Coronary artery (tissue), 2 donors: ENCODE data around the gene SMG5.

ENCODE experiments used
- DNase-seq: peaks from one replicate; pipeline ENCODE4 v3.0.0-alpha.2; 2017; ENCODE audit warnings: low spot score
- H3K27ac ChIP-seq, 2 donors: fragments of 200-600 bp; sonication (generic); one replicate each; pipeline ENCODE4 v1.5.1; 2016 to 2019
- H3K4me3 ChIP-seq: fragments of 200-600 bp; sonication (generic); 2 replicates; pipeline ENCODE4 v1.5.1; 2016; ENCODE audit warnings: mild to moderate bottlenecking, moderate library complexity
- TF ChIP-seq, protein P1 (sequence below): fragments of 200-600 bp; sonication (generic); IDR thresholded peaks from one replicate; pipeline ENCODE4 v1.5.1; 2019; ENCODE audit warnings: antibody characterized with exemption

SMG5 gene

DNA sequence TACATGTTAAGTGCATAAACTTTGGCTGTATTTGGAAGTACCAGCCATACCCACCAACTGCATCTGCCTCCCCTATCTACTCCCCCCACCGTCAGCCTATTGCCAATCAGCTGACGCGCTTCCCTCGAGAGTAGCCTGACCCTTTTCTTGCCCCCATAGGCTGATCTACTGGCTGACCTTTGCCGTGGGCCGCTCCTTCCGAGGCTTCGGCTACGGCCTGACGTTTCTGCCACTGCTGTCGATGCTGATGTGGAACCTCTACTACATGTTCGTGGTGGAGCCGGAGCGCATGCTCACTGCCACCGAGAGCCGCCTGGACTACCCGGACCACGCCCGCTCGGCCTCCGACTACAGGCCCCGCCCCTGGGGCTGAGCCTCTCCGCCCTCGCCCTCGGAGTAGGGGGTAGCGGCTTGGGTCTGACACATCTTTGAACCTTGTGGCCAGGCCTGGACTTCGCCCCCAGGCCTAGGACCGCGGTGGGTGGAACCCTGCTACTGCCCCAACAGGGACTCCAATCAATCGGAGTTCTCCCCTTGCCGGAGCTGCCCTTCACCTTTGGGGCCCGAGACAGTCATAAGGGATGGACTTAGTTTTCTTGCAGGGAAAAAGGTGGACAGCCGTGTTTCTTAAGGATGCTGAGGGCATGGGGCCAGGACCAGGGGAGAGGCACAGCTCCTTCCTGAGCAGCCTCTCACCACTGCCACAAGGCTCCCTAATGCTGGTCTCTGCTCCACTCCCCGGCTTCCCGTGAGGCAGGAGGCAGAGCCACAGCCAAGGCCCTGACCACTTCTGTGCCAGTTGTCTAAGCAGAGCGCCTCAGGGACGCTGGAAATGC lies 8.8 kb upstream of the SMG5 start:
- Histone ChIP-seq H3K27ac (peak overlapping the region; percentile 57 to 93), H3K4me3 (peak overlapping the region; percentile 71)
- TF ChIP-seq, protein P1, sequence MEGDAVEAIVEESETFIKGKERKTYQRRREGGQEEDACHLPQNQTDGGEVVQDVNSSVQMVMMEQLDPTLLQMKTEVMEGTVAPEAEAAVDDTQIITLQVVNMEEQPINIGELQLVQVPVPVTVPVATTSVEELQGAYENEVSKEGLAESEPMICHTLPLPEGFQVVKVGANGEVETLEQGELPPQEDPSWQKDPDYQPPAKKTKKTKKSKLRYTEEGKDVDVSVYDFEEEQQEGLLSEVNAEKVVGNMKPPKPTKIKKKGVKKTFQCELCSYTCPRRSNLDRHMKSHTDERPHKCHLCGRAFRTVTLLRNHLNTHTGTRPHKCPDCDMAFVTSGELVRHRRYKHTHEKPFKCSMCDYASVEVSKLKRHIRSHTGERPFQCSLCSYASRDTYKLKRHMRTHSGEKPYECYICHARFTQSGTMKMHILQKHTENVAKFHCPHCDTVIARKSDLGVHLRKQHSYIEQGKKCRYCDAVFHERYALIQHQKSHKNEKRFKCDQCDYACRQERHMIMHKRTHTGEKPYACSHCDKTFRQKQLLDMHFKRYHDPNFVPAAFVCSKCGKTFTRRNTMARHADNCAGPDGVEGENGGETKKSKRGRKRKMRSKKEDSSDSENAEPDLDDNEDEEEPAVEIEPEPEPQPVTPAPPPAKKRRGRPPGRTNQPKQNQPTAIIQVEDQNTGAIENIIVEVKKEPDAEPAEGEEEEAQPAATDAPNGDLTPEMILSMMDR: no peak
- peak; percentile 94 for DNase-seq

DNA sequence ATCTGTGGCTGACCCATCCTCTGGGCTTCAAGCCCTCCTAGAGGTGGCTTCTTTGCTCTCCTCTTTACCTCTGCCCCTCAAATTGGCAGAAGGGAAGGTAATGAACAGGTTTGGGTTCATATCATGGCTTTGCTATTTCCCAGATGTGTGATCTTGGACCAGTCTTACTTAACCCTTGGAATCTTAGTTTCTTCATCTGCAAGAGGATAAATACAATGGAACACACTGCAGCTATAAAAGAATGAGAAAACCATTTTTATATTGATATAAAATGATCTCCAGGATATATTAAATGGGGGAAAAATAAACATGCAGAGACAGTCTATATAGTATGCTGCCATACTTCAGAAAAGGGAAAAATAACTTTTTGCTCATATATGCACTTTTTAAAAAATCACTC lies 7.2 kb upstream of the SMG5 start:
- TF ChIP-seq, protein P1: no peak
- DNase-seq: no peak
- Histone ChIP-seq H3K4me3 (no peak overlapping the region), H3K27ac (no peak overlapping the region)

DNA sequence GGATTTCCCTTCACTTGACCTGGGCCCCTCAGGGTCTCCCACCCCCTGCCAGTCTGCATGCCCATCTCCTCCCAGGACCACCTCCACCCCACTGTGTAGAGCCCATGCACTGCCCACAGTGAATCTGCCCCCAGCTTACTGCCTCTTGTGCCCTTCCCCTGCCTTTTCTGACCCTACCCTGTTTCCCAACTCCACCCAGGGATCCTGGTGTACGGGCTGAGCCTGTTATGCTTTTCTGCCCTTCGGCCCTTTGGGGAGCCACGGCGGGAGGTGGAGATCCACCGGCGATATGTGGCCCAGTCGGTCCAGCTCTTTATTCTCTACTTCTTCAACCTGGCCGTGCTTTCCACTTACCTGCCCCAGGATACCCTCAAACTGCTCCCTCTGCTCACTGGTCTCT lies 3.4 kb upstream of the SMG5 start:
- no peak overlapping the region for H3K4me3 ChIP-seq
- no peak overlapping the region for H3K27ac ChIP-seq
- no peak for DNase-seq
- TF ChIP-seq, protein P1: no peak

DNA sequence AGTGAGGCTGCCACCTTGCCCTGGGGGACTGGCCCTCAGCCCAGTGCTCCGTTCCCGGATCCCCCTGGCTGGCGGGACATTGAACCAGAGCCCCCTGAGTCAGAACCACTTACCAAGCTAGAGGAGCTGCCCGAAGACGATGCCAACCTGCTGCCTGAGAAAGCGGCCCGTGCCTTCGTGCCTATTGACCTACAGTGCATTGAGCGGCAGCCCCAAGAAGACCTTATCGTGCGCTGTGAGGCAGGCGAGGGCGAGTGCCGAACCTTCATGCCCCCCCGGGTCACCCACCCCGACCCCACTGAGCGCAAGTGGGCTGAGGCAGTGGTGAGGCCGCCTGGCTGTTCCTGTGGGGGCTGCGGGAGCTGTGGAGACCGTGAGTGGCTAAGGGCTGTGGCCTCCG lies 2.8 kb upstream of the SMG5 start:
- TF ChIP-seq, protein P1: no peak
- DNase-seq: no peak
- Histone ChIP-seq H3K4me3 (no peak overlapping the region), H3K27ac (no peak overlapping the region)

DNA sequence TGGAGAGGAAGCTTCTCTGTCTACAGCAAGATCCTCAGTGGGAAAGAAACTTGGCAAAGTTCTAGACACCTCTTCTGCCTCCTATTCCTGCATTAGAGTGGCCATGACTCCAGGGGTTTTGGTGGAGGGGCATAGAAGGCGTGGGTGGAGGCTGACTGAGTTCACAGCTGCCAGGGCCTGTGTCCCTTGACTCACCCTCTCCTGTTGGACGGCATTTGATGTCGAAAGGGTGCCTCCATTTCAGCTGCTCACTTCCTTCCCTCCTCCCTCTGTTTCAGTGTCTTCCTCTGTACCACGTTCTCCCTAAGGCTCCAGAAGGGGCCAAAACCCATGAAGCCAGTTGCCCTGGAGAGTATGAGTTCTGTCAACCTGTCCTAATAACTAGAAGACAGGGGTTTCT lies 2.1 kb upstream of the SMG5 start:
- no peak for DNase-seq
- TF ChIP-seq, protein P1: no peak
- H3K4me3 ChIP-seq: no peak overlapping the region

DNA sequence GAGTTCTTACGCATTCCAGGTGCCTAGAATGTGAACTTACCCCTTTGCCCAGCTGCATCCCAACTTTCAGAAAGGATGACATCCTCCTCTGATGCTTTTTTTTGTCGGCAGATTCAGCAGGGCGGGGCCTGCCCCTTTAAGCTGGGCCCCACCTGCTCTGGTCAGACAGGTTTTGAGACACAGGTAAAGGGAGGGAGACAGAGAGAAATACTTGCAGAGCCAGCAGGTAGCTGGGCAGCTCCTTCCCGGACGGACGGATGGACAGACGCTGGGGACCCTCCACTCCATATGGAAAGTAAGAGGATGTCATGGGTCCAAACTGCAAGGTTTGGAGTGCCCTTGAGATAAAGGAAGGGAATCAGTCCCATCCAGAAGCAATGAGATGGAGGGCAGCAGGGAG lies 1.5 kb upstream of the SMG5 start, which contains the start of gene TMEM79:
Gene TMEM79 (plus strand): TSS at position 214 of the 400 bp plus-strand sequence. CDS start 902 bp downstream, outside the sequence.
- TF ChIP-seq, protein P1: no peak
- DNase-seq: no peak
- Histone ChIP-seq H3K4me3 (peak within 1 kb of the TSS; percentile 89), H3K27ac (peak within 1 kb of the TSS in 1 of 2 donors; percentile 90)

More for the DNA sequence above, 2.1 kb upstream of the SMG5 start:
- no peak overlapping the region for H3K27ac ChIP-seq

DNA sequence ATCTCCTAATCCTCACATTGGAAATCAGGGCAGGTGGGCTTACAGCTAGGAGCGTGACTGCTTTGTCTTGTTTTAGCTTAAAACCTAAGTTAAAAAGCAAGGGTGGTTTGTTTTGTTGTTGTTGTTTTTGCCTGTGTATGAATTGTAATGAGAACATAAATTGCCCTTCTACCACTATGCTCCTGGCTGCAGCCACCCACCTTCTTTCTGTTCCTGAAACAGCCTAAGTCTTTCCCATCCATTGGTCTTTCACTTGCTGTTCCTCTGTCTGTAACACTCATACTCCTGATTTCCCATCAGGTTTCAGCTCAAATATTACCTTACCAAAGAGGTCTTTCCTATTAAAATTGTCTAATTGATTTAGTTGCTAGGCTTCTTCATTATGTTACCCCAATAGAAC lies 896 bp upstream of the SMG5 start:
- TF ChIP-seq, protein P1: no peak
- Histone ChIP-seq H3K27ac (no peak overlapping the region), H3K4me3 (peak overlapping the region; percentile 89)
- no peak for DNase-seq
